Inflammatory macrophage treated with lipopolysaccharide for 1 hour (primary cell): Measurements from ENCODE around the gene PDIK1L.
A peak's percentile ranks its signal among the peaks of the same experiment; 100 is the strongest.
"Not testable (repeated sequence)": the region's sequence is repeated elsewhere in the genome, so short reads cannot be mapped to it uniquely, and the experiment has no call there.

Experiments
- DNase-seq, 2 donors: peaks; one replicate each; pipeline ENCODE4 v3.0.0-alpha.2; 2020 to 2022

The PDIK1L gene

GRCh38 chr1:26092422-26092821, 19.2 kb upstream of the PDIK1L start:
- DNase-seq, result no peak

GRCh38 chr1:26093569-26093968, 18.1 kb upstream of the PDIK1L start:
- DNase-seq, result not testable (repeated sequence)

GRCh38 chr1:26094076-26094669, 17.5 kb upstream of the PDIK1L start:
- DNase-seq, result no peak

GRCh38 chr1:26094677-26095383, 16.8 kb upstream of the PDIK1L start:
- DNase-seq, result no peak

- DNase-seq, result no peak
Observed at GRCh38 chr1:26096471-26096870, 15.2 kb upstream of the PDIK1L start.

GRCh38 chr1:26097696-26098095, 13.9 kb upstream of the PDIK1L start:
- DNase-seq, result no peak

GRCh38 chr1:26098602-26099001, 13.0 kb upstream of the PDIK1L start:
- no peak for DNase-seq

GRCh38 chr1:26099780-26100179, 11.8 kb upstream of the PDIK1L start:
- no peak for DNase-seq

- not testable (repeated sequence) for DNase-seq
Observed at GRCh38 chr1:26100204-26100603, 11.4 kb upstream of the PDIK1L start.

- no peak for DNase-seq
Observed at GRCh38 chr1:26102119-26102518, 9.5 kb upstream of the PDIK1L start.

- DNase-seq, result no peak
Observed at GRCh38 chr1:26102526-26102925, 9.1 kb upstream of the PDIK1L start.

- DNase-seq, result not testable (repeated sequence)
Observed at GRCh38 chr1:26105226-26105548, 6.4 kb upstream of the PDIK1L start.

GRCh38 chr1:26109229-26110164, 2.1 kb upstream of the PDIK1L start:
- DNase-seq, result no peak

GRCh38 chr1:26110731-26111529, 694 bp upstream of the PDIK1L start:
- DNase-seq, result peak; percentile 28 to 50

GRCh38 chr1:26112407-26112775, 767 bp downstream of the PDIK1L start:
- peak; percentile 31 to 37 for DNase-seq

- no peak for DNase-seq
Observed at GRCh38 chr1:26114165-26114927, 2.7 kb downstream of the PDIK1L start.

- no peak for DNase-seq
Observed at GRCh38 chr1:26119892-26120608, 8.4 kb downstream of the PDIK1L start.

GRCh38 chr1:26121854-26122773, 10.5 kb downstream of the PDIK1L start:
- peak; percentile 69 to 78 for DNase-seq

GRCh38 chr1:26122988-26123973, 11.7 kb downstream of the PDIK1L start:
- peak; percentile 40 to 45 for DNase-seq
